Spinal cord (tissue), 10 donors: Measurements from ENCODE around the gene RHOC. TPM values are rescaled to one million over a fixed set of nuclear protein-coding genes. Genes with fewer than 3 reads are reported as not detected.

Experiments
- DNase-seq, 6 donors: peaks; one replicate each; pipeline versions ENCODE4 v3.0.0 to v3.0.0-alpha.2; 2013 to 2015; ENCODE audit warnings: low spot score in 6 of 6, low read depth in 4 of 6
- H3K27ac ChIP-seq: one replicate; pipeline ENCODE4 v1.5.1; 2013; ENCODE audit warnings: low read depth, low read length, control low read depth
- H3K27me3 ChIP-seq: one replicate; pipeline ENCODE4 v1.6.1; 2013; ENCODE audit warnings: low read length; ENCODE audit not compliant: control insufficient read depth, insufficient read depth
- H3K36me3 ChIP-seq: one replicate; pipeline ENCODE4 v1.6.1; 2013; ENCODE audit warnings: low read length; ENCODE audit not compliant: control insufficient read depth, insufficient read depth
- H3K4me1 ChIP-seq: one replicate; pipeline ENCODE4 v1.6.1; 2013; ENCODE audit warnings: low read length; ENCODE audit not compliant: control insufficient read depth, insufficient read depth
- H3K4me3 ChIP-seq: one replicate; pipeline ENCODE4 v1.5.1; 2013; ENCODE audit warnings: low read depth, low read length, control low read depth
- H3K9me3 ChIP-seq: one replicate; pipeline ENCODE4 v1.6.1; 2013; ENCODE audit warnings: low read length; ENCODE audit not compliant: control insufficient read depth, insufficient read depth
- WGBS: methylation state at CpG from one replicate; pipeline ENCODE4 v1.1.5; 2013; ENCODE audit warnings: missing lambda C conversion rate; ENCODE audit not compliant: insufficient coverage; 5-methylcytosine and 5-hydroxymethylcytosine counted together
- polyA plus RNA-seq, 2 donors: library from polyadenylated mRNA; unstranded; fragments of 120-200 nt; gene quantifications; one replicate each; pipeline ENCODE4 v1.2.1, GENCODE V29; 2013; ENCODE audit not compliant: insufficient read length in 2 of 2
- total RNA-seq, 2 donors: library from RNA; depleted of rRNA in 1 of 2; stranded (reverse); fragments of 120-200 nt in 1 of 2; fragments of >200 nt in 1 of 2; gene quantifications; one replicate each; pipeline versions ENCODE4 v1.2.3 to v1.2.4, GENCODE V29; 2013 to 2014
- donor health status: healthy.

Gene RHOC
- total and polyA plus RNA-seq, 4 donors: 96.7 to 282 (median 223) TPM

DNA sequence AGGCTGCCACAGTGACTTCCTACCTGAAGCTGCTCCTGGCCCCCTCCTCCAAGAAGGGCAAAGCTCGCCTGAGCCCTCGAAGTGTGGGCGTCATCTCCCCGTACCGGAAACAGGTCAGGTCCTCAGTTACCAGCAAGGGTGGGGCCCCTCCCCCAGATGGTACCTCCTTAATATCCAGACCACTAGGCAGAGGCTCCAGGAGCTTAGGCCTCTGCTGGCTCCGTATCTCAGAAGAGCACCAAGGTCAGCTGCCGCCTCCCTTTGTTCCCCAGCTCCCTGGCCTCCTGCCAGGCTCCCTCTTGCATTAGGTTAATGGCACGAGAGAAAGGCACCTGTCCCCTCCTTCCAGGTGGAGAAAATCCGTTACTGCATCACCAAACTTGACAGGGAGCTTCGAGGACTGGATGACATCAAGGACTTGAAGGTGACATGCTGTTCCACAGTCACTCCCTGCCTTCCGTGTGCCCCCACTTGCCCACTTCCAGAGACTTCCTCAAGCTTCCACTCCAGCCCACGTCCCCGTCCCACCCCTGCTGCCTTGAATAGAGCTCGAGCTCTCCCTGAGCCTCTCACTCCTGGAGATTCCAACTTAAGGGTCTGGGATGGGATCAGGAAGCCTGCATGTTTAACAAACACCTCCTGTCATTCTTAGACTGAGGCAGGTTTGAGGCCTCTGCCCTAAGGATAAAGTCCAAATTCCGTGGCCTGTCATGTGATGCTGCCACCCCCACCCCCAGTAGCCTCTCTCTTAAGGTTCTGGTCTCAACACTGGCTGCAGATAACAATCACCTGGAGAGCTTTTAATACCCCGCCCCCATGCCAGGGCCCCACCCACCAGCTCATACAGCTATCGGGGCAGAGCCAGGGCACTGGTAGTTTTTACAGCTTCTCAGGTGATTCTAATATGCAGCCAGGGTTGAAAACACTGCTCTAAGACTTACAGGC is 8.3 kb downstream of the RHOC start:
- WGBS: 80% methylated on average over 14 of the region's 17 CpGs
- Histone ChIP-seq H3K27me3 (no peaks in the 10 kb centered on the region), H3K4me3 (no peak overlapping the region), H3K36me3 (peaks cover 87% of the 10 kb centered on the region), H3K9me3 (no peaks in the 10 kb centered on the region), H3K4me1 (peaks cover 43% of the 10 kb centered on the region), H3K27ac (no peak overlapping the region)
- DNase-seq: no peak

DNA sequence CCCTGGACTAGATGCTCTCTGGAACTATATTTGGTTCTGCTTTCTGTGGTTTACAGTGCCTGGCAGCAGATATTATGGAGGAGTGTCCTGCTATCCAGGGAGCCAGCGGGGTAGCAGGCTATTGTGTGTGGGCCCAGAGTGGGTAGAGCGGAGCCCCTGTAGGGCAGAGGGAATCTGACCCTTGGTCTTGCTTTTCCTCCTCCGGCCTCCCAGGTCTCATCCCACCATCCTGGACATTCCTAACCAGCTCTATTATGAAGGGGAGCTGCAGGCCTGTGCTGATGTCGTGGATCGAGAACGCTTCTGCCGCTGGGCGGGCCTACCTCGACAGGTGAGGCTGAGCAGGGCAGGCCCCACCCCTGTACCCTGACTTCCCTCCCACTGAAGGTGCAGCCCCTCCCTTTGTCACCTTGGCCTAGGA is 9.1 kb downstream of the RHOC start:
- no peak for DNase-seq
- Histone ChIP-seq H3K36me3 (peaks cover 92% of the 10 kb centered on the region), H3K9me3 (no peaks in the 10 kb centered on the region), H3K4me1 (peaks cover 35% of the 10 kb centered on the region), H3K27me3 (no peaks in the 10 kb centered on the region), H3K4me3 (no peak overlapping the region), H3K27ac (no peak overlapping the region)
- WGBS: 83% methylated on average over 3 of the region's 9 CpGs

DNA sequence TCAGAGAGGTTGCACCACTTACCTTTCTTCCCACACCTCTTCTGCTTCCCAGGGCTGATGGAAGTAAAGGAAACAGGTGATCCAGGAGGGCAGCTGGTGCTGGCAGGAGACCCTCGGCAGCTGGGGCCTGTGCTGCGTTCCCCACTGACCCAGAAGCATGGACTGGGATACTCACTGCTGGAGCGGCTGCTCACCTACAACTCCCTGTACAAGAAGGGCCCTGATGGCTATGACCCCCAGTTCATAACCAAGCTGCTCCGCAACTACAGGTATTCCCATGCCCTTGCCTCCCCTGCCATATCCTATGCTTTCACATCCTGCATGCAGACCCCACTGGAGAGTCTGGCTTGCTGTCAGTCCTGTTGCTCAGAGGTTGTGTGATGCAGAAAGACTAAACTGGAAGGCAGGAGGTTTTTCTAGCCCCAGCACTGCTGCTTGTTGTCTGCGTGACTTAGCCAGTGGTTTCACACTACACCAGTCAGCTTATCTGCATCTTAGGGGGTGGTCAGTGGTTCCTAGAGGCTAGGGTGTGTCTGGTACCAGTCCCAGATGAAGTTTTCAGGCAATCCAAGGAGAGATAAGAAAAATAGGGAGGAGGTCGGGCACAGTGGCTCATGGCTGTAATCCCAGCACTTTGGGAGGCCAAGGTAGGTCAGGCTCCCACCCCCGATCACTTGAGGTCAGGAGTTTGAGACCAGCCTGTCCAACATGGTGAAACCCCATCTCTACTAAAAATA is 10.2 kb downstream of the RHOC start:
- H3K4me3 ChIP-seq: no peak overlapping the region
- DNase-seq: no peak
- 93% methylated on average over 5 of the region's 7 CpGs for WGBS
- H3K27ac ChIP-seq: no peak overlapping the region
- H3K4me1 ChIP-seq: peaks cover 25% of the 10 kb centered on the region
- peaks cover 92% of the 10 kb centered on the region for H3K36me3 ChIP-seq
- no peaks in the 10 kb centered on the region for H3K27me3 ChIP-seq
- no peaks in the 10 kb centered on the region for H3K9me3 ChIP-seq

DNA sequence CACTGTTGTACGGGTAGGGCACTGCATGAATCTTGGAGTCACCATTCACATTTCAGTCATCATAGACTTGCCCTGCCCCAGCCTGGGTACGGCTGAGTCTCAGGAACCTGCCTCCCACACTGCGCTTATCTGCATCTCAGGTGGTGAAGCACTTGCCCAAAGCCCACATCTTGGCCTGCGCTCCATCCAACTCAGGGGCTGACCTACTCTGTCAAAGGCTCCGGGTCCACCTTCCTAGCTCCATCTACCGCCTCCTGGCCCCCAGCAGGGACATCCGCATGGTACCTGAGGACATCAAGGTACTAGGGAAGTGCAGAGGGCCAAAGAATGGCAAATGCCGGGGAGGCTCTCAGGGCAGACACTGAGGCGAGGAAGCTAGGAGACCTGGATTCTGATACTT is 11.7 kb downstream of the RHOC start:
- peaks cover 83% of the 10 kb centered on the region for H3K36me3 ChIP-seq
- H3K4me3 ChIP-seq: no peak overlapping the region
- no peak for DNase-seq
- no peaks in the 10 kb centered on the region for H3K27me3 ChIP-seq
- H3K4me1 ChIP-seq: peaks cover 10% of the 10 kb centered on the region
- H3K9me3 ChIP-seq: no peaks in the 10 kb centered on the region
- WGBS: 98% methylated on average over 9 of the region's 9 CpGs
- H3K27ac ChIP-seq: no peak overlapping the region

DNA sequence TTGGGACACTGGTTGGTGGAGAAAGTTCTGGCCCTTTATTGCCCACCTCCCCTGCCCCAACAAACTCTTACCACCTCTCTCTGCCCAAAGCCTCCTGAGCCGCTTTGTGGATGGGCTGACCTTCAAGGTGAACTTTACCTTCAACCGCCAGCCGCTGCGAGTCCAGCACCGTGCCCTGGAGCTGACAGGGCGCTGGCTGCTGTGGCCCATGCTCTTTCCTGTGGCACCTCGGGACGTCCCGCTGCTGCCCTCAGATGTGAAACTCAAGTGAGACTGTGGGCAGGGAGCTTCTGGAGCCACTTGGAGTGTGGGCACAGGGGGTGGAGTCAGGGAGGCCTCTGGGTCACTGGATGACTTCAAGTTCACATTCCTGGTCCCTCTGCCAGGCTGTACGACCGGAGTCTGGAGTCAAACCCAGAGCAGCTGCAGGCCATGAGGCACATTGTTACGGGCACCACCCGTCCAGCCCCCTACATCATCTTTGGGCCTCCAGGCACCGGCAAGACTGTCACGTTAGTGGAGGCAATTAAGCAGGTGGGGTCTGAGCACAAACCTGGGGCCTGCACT is 12.5 kb downstream of the RHOC start:
- no peak for DNase-seq
- H3K36me3 ChIP-seq: peaks cover 84% of the 10 kb centered on the region
- WGBS: 94% methylated on average over 15 of the region's 15 CpGs

DNA sequence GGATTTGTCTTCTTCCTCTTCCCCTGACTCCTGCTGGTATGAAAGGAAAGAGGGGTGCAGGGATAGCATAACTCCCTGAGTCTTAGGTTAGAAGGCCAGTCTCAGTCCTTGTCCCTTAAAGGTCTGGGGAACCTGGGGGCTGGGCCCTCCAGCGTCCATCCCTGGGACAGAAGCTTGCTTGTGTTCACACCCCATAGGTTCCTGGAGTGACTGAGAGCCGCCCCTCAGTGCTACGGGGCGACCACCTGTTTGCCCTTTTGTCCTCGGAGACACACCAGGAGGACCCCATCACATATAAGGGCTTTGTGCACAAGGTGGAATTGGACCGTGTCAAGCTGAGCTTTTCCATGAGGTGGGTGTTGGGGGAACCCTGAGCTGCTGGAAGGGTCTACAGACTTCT is 13.1 kb downstream of the RHOC start:
- H3K36me3 ChIP-seq: peaks cover 85% of the 10 kb centered on the region
- DNase-seq: no peak
- no peak overlapping the region for H3K27ac ChIP-seq
- H3K4me3 ChIP-seq: no peak overlapping the region
- WGBS: 95% methylated on average over 3 of the region's 6 CpGs
- H3K4me1 ChIP-seq: peaks cover under 1% of the 10 kb centered on the region
- H3K9me3 ChIP-seq: no peaks in the 10 kb centered on the region
- no peaks in the 10 kb centered on the region for H3K27me3 ChIP-seq

More for the DNA sequence above, 12.5 kb downstream of the RHOC start:
- Histone ChIP-seq H3K9me3 (no peaks in the 10 kb centered on the region), H3K27ac (no peak overlapping the region), H3K4me1 (peaks cover 2% of the 10 kb centered on the region), H3K4me3 (no peak overlapping the region), H3K27me3 (no peaks in the 10 kb centered on the region)

DNA sequence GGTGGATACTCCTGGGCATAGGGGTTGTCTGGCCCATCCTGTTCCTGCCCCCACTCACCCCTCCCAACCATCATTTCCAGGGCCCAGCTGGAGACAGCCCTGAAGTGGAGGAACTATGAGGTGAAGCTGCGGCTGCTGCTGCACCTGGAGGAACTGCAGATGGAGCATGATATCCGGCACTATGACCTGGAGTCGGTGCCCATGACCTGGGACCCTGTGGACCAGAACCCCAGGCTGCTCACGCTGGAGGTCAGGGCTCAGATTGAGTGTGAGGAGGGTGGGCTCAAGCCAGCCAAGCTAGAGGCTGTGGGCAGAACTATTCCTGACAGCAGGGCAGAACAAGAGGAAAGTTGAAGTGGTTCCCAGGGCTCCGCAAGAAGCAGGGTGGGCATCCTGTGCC is 14.2 kb downstream of the RHOC start:
- H3K36me3 ChIP-seq: peaks cover 81% of the 10 kb centered on the region
- no peaks in the 10 kb centered on the region for H3K9me3 ChIP-seq
- no peak overlapping the region for H3K4me3 ChIP-seq
- 96% methylated on average over 5 of the region's 5 CpGs for WGBS
- peaks cover 6% of the 10 kb centered on the region for H3K4me1 ChIP-seq
- no peak for DNase-seq
- no peak overlapping the region for H3K27ac ChIP-seq
- H3K27me3 ChIP-seq: no peaks in the 10 kb centered on the region

DNA sequence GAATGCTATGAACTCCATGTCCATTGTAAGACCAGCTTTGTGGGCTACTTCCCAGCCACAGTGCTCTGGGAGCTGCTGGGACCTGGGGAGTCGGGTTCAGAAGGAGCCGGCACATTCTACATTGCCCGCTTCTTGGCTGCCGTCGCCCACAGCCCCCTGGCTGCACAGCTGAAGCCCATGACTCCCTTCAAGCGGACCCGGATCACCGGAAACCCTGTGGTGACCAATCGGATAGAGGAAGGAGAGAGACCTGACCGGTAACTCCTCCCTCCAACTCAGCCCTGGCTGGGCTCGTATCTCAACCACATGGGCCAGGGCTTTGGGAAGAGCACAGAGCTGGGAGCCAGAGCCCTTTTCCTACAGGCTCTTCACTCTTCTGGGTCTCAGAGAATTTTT is 17.1 kb downstream of the RHOC start:
- Histone ChIP-seq H3K9me3 (no peaks in the 10 kb centered on the region), H3K27me3 (no peaks in the 10 kb centered on the region), H3K4me1 (peaks cover 7% of the 10 kb centered on the region), H3K4me3 (no peak overlapping the region), H3K27ac (no peak overlapping the region), H3K36me3 (peaks cover 58% of the 10 kb centered on the region)
- no peak for DNase-seq
- WGBS: 83% methylated on average over 8 of the region's 11 CpGs

DNA sequence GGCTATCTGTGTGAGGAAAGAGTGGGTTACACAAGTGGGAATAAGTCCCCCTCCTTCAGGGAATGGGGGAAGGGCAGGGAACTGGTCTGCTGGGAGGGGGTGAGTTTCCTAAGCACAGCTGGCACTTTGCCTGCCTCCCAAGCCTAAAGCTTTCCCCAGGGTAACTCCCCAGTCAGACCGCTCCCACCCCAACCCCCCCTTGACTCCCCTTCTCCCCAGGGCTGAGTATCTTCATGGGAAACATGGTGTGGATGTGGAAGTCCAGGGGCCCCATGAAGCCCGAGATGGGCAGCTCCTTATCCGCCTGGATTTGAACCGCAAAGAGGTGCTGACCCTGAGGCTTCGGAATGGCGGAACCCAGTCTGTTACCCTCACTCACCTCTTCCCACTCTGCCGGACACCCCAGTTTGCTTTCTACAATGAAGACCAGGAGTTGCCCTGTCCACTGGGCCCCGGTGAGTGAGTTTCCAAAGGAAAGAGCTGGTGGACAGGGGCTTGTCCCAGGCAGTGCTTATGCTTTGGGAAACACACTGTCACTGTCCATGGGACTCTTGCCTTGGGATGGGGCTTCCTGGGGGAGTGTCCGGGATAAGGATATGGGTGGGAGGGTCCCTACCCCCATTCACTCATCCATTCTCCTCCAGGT is 17.6 kb downstream of the RHOC start:
- Histone ChIP-seq H3K9me3 (no peaks in the 10 kb centered on the region), H3K4me1 (peaks cover 7% of the 10 kb centered on the region), H3K27me3 (no peaks in the 10 kb centered on the region), H3K27ac (peak overlapping the region; percentile 75), H3K4me3 (no peak overlapping the region), H3K36me3 (peaks cover 53% of the 10 kb centered on the region)
- WGBS: 94% methylated on average over 7 of the region's 9 CpGs
- no peak for DNase-seq
